Measurements from ENCODE around the gene KCNG2.

DNA sequence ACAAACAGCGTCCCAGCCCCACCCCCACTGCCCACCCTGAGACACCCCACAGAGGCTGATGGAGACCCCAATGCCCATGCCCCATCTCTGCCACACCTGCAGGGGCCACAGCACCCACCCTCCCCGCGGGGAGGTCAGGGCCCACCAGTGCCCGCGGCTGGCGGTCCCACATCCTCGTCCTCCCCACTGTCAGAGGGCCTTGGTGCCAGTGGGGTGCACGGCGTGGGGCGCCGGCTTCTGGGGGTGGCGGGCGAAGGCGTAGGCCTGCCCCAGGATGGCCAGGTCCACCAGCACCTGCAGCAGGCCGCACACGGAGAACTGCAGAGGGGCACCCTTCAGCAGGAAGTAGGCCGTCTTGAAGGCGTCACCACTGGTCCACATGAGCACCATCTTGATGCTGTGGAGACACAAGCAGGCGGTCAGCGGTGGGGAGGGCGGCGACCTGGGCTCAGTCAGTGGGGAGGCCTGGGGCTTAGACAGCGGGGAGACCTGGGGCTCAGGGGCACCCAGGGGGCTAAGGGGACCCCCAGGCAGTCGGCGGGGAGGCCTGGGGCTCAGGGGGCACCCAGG, 106.1 kb downstream of the KCNG2 start:
- TF ChIP-seq, protein P1, sequence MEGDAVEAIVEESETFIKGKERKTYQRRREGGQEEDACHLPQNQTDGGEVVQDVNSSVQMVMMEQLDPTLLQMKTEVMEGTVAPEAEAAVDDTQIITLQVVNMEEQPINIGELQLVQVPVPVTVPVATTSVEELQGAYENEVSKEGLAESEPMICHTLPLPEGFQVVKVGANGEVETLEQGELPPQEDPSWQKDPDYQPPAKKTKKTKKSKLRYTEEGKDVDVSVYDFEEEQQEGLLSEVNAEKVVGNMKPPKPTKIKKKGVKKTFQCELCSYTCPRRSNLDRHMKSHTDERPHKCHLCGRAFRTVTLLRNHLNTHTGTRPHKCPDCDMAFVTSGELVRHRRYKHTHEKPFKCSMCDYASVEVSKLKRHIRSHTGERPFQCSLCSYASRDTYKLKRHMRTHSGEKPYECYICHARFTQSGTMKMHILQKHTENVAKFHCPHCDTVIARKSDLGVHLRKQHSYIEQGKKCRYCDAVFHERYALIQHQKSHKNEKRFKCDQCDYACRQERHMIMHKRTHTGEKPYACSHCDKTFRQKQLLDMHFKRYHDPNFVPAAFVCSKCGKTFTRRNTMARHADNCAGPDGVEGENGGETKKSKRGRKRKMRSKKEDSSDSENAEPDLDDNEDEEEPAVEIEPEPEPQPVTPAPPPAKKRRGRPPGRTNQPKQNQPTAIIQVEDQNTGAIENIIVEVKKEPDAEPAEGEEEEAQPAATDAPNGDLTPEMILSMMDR (conservative IDR thresholded peaks at IDR 0.05) = no peak
- TF ChIP-seq ZFX (IDR thresholded peaks at IDR 0.05) = no peak
